HG03135 (cell line): ENCODE data around the gene ELL.

Source experiments
- ATAC-seq: cut with Tn5 transposase; IDR thresholded peaks from one replicate; pipeline ENCODE4 v1.9.1; 2021; ENCODE audit warnings: mild to moderate bottlenecking, moderate library complexity; ENCODE audit not compliant: unreplicated experiment

ELL gene

GRCh38 chr19:18506101-18506930 lies 15.6 kb downstream of the ELL start:
- ATAC-seq, result no peak

- no peak for ATAC-seq
These were observed 16.8 kb downstream of the ELL start for GRCh38 chr19:18504886-18505610.

DNA sequence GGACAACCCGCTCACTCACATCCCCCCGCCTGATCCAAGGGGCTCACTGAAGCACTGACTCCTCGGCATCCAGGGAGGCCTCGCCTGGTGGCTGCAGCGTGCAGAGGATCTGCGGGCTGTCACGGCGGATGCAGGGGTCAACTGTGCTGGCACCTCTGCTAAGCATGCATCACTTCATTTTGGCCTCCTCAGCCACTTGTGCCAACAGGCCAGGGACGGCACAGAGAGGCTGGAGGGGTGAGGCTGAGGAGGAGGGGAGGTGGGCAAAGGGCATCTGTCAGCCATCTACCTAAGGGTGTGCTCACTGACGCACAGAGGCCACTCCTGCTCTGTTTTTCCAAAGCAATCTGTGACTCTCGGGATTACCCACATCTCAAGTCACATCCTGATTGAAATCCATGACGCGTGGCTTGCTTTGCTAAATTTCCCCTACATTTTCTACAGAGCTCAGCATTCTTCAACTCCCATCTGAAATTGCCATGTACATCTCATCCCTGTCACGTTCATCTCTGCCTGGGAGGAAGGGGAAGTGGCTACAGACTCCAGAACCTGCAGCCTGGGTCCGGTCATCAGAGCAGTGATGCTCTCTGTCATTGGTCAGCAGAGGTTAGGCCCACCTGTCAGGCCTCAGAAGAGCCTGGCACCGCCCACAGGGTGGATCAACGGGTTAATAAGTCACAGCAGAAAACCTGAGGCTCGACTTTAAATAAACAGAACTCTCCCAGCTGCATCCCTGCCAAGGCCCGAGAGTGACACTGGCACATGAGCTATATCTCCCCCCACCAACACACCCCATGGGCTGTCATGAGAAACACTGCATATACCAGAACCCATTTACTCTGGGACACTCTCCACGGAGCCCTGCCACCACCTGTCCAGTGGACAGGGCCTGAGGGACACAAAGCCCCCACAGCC lies 17.6 kb downstream of the ELL start:
- no peak for ATAC-seq

DNA sequence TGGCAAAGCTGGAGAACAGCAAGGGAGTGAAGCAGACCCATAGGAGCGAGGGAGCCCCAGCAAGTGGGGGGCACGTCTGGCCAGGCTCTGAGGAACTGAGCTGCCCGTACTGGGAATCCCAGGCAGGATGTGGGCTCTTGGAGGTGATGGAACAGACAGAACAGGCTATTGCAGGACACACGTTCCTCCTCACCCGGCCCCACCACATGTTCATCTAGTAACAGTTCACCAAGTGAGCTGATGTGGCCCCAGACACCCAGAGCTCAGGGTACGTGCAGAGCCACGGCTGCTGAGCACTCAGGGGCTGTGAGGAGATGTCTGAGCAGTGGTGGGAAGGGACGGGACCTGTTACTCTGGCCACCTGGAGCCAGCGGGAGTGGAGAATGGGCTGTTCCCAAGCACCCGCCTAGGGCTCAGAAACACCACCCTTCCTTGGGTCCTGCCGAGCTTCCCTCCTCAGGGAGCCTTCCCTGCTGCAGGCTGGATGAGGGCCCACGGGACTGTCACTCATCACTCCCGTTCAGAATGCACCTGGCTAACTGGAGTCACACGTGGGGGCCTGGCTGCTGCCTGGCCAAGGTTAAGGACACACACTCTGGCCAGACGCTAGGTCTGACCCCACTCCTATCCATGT lies 18.4 kb downstream of the ELL start:
- ATAC-seq, result no peak

- ATAC-seq, result no peak
These were observed 19.1 kb downstream of the ELL start for GRCh38 chr19:18502638-18503294.

DNA sequence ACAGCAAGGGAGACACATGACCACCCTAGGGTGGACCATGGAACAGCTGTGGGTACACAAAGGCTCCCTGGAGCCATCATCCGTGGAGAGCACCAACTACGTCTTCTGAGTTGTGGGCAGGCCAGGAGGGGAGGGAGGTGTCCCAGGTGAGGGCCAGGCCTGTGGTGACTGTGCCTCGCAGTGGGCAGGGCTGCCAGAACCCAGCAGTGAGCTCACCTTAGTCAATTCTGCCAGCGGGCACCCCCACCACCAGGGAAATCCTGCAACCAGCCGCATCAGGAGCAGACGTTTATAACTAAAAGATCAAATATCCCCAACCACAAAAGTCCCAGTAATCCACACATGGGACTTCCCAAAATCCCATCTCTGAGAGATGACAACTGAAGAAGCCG lies 19.6 kb downstream of the ELL start:
- no peak for ATAC-seq

GRCh38 chr19:18501832-18502231 lies 20.0 kb downstream of the ELL start:
- ATAC-seq, result no peak

GRCh38 chr19:18501351-18501750 lies 20.5 kb downstream of the ELL start:
- no peak for ATAC-seq

GRCh38 chr19:18500799-18501198 lies 21.1 kb downstream of the ELL start:
- no peak for ATAC-seq

DNA sequence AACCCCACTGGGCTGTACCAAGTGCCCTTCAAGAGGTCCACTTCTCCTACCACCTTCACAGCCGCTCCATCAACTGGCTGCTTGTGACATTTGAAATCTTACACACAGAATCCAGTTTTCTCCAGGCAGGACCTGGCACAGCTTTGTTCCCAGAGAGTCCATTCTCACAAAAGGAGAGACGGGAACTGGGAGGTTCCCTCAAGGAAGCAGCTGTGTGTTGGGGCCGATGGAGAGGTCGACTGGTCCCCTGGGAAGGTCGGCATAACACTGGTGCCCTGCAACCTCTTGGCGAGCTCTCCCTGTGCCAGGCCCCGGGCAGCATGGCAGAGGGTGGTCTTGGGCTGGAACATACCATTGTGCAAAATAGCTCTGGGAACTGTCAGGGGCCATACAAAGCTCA lies 21.5 kb downstream of the ELL start:
- no peak for ATAC-seq

GRCh38 chr19:18499055-18499775 lies 22.7 kb downstream of the ELL start:
- ATAC-seq, result no peak

DNA sequence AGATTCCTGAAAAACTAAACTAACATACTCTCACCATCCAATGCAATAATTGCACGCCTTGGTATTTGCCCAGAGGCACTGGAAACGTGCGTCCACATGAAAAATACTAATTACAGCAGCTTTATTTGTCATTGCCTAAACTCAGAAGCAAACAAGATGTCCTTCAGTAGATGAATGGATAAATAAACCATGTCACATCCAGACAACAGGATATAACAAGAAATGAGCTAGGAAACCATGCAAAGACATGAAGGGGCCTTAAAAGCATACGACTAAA lies 25.0 kb downstream of the ELL start:
- ATAC-seq, result no peak

DNA sequence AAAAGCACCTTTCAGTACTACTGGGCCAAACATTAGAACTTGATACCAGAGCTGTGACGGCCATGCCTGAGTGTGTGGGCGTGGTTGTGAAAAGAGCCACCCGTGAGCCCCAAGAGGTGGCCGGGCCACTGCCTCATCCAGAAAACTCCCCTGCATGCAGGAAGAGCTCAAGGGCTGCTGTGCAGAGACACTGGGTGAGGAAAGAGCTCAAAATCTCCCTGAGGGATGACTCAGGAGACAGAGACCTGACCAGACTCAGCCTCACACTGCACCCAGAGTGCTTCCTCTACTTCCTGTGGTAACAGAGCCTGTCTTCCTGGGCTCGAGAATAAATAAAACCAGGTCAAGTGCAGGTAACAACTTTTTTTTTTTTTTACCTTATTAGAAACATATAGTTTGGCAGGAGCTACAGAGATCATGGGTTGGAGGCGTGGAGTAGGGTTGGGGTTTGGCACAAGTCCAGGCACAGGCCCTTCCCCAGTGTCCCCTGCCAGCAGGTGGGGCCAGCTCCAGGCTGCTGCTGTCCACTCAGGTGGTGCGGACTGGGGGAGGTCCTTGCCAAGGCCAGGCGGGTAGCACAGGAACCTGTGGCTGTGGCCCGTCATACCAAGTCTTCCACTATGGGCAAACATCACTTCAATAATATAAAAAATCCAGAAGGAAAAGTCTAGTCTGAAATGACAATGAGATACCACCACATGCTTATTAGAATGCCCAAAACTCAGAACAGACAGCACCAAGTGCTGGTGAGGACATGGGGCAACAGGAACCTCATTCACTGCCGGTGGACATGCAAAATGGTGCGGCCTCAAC lies 25.5 kb downstream of the ELL start:
- ATAC-seq, result no peak

- no peak for ATAC-seq
These were observed 26.5 kb downstream of the ELL start for GRCh38 chr19:18495204-18495911.

GRCh38 chr19:18494267-18494607 lies 27.6 kb downstream of the ELL start:
- ATAC-seq, result no peak

GRCh38 chr19:18493440-18494266 lies 28.2 kb downstream of the ELL start:
- ATAC-seq, result no peak

DNA sequence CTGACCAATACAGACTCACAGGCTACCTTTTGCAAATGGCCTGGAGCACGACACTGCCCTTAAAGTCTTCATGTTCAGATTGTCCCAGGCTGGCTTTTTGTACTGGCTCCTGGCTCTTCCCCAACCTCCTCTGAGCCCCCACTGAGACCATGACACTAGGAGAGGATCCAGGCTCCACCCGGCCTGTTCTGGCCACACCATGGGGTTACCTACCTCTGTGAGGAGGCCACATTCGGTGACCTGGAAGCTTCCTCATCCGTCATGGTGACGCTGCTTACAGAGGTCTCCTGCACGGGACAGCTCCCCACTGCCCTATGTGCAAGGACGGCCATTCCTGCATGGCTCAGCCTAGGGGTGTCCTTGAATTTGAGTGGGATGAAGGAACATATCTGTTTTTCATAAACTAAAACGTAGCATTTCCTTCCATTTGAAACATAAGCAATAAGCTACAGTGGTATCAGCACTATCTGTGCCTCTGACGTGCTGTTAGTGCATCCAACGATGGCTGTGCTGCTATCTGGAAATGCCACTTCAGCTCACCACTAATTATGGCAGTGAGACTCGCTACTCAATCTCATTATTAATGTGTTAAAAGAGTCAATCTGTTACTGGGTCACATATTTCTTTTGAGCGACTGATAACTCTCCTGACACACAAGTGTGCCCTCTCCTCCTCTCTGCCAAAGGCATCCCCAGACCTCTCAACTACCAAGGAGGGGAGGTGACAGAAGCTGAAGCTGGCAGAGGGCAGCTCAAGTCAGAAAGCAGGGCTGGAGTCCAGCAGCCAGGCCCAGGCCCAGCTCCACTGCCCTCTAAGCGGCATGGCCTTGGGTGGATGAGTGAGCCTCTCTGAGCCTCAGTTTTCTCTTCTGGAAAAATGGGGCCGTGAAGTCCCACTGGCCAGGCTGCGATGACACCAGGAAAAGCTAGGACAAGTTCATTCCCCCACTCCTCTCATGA lies 29.6 kb downstream of the ELL start:
- no peak for ATAC-seq
